ENCODE measurements around the gene PAAF1. TPM values are rescaled to one million over a fixed set of nuclear protein-coding genes. Genes with fewer than 3 reads are reported as not detected.
"Not testable (repeated sequence)": the region's sequence is repeated elsewhere in the genome, so short reads cannot be mapped to it uniquely, and the experiment has no call there.

Gene PAAF1
- total RNA-seq, result 19.5 TPM

DNA sequence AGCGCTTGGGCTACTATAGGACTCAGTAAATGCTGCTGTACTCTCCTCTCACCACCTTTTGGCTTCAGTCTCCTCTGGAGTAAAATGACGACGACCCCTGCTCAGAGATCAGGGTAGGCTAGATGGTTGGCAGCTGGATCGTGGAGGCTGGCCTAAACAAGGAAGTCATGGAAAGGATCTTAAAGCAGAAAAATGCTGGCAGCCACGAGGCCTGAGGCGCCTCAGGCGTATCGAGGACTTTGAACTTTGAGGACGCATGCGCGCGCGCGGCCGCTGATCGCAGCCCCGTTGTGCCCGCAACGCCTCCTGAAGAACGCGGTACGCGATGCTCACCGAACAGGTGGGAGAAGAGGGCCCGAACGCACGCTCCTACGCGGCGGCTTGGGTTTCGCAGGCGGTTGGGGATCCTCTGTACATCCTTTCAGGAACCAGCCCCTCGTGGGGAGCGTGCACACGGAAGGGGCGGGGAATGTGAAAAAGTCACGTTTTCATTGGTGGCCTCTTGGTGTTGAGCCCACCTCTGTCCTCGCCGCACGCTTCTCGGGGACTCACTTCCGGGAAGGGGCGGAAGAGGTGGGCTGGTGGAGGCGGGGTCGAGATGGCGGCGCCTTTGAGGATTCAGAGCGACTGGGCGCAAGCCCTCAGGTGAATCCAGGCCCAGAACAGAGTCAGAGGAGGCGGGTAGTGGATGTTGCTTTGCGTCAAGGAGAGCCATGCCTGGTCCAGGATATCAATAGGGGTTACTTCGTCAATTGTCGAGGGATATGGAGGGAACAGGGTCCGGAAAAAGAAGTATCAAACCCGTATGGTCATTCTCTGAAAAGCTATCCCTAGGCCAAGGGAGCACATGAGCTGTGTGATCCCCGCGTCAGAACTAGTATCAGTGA is at the start of gene PAAF1, which contains the start of gene COA4:
Gene PAAF1, plus strand, starts transcription at position 576 of the 887 bp plus-strand sequence. Its CDS starts 23 bp downstream, at position 599.
Gene COA4, minus strand, starts transcription at position 423 of the 887 bp plus-strand sequence. CDS start 3,468 bp downstream, outside the sequence.
- peak; percentile 94 for DNase-seq (ENCODE audit: low spot score)

- no peak for DNase-seq (ENCODE audit: low spot score)
These were observed 46.5 kb upstream of the PAAF1 start for GRCh38 chr11:73830261-73830660.

DNA sequence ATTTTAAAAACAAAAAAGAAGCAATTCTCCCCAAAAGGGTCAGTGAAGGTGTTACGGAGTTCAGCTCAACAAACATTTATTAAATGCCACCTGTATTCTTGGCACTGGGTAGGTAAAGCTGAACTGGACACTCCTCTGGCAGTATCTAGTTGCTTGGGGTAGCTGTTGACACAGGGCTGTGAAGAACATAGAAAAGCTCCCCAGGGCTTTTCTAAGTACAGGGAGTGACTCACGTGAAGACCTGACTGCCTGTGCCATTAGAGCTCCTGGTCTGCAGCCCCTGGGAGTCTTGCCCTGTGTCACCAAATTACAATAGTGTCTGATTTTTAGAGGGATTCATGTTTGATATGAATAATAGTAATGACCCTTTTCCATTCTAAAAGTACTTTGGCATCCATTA is 43.7 kb upstream of the PAAF1 start:
- no peak for DNase-seq (ENCODE audit: low spot score)

GRCh38 chr11:73838443-73839122 is 38.2 kb upstream of the PAAF1 start:
- DNase-seq (ENCODE audit: low spot score), result no peak

DNA sequence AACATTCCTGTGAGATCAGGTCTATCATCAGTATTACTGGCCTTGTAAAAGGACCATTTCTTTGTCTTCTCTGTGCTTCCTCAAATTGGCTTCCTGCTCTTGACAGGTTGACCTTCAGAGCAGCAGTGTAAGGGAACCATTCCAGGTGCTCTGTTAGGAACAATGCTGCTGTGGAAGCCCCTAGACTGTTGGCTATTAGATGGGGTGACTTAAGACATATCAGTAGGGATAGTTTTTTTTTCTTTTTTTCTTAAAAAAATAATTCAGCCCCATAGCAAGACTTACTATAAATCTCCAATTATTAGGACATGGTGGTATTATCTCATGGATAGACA is 37.7 kb upstream of the PAAF1 start:
- no peak for DNase-seq (ENCODE audit: low spot score)

DNA sequence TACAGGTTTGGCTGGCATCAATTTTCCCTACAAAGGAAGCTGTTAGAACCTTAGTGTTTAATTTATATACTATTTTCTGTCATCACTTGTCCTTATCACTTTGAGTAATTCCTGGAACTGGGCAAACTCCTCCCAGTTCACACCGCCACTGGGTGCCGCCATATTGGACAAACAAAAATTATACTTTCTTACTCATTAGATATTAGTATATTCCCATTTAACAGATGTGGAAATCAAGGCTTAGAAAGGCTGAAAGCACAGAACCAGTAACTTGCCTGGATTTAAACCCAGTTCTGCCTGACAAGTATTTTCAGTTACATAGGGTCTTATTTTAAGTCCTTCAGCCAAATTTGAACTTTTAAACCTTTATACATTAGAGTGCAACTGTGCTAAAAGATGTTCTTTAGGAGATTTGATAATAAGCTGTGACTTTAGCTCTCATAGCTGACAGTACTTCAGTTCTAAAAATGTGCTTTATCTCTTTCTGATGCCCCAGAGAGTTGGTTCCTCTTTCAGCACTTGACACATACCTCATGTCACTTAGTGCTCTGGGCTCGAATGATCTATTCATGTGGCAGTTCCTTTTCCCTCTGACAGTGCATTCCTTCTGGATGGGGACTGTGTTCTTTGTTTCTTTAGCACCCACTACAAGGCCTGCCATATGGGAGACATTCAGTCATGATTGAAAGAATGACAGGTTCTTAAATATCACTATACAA is 25.6 kb upstream of the PAAF1 start:
- no peak for DNase-seq (ENCODE audit: low spot score)

- no peak for DNase-seq (ENCODE audit: low spot score)
These were observed 24.8 kb upstream of the PAAF1 start for GRCh38 chr11:73852049-73852448.

GRCh38 chr11:73854680-73855079 is 22.1 kb upstream of the PAAF1 start:
- no peak for DNase-seq (ENCODE audit: low spot score)

GRCh38 chr11:73856031-73856567 is 20.7 kb upstream of the PAAF1 start:
- no peak for DNase-seq (ENCODE audit: low spot score)

GRCh38 chr11:73859671-73860070 is 17.1 kb upstream of the PAAF1 start:
- no peak for DNase-seq (ENCODE audit: low spot score)

- DNase-seq (ENCODE audit: low spot score), result no peak
These were observed 16.6 kb upstream of the PAAF1 start for GRCh38 chr11:73860202-73860601.

- no peak for DNase-seq (ENCODE audit: low spot score)
These were observed 13.8 kb upstream of the PAAF1 start for GRCh38 chr11:73862986-73863385.

DNA sequence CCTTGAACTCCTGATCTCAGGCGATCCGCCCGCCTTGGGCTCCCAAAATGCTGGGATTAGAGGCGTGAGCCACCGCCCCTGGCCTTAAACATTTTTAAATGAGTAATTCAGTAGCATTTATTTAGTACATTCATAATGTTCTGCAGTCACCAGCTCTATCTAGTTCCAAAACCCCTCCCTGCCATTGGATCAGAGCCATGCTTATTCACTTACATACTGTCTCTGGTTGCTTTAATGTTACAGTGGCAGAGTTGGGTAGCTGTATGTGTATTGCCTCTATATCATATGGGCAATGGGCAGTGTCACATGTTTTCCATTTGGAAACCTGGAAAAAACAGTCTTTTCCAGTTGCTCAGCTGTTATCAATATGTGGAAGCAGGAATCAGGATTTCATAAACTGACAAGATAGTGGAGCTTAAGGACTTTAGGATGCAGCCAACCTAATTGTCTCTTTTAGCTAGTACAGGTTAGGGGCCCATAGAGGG is 10.7 kb upstream of the PAAF1 start:
- DNase-seq (ENCODE audit: low spot score), result no peak

GRCh38 chr11:73866586-73866996 is 10.2 kb upstream of the PAAF1 start:
- no peak for DNase-seq (ENCODE audit: low spot score)

GRCh38 chr11:73869332-73869949 is 7.4 kb upstream of the PAAF1 start:
- DNase-seq (ENCODE audit: low spot score), result peak; percentile 42

DNA sequence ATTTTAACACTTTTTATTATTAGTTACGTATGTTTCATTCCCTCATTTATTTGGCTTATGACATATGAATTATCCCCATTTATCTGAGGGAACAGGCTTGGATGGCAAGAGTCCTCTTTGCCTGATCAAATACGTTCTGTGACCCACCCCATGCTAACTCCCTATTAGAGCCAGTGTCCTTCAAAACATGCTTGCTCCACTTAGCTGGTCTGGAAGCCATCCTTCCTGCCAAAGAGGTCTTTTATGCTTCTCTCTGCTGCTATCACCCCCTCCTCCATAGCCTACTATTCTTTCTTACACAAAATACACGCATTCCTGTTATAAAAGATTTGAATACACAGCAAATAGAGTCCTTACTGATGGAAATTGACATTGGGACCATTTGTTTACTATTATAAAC is 6.5 kb upstream of the PAAF1 start:
- no peak for DNase-seq (ENCODE audit: low spot score)

GRCh38 chr11:73872749-73873357 is 3.9 kb upstream of the PAAF1 start:
- no peak for DNase-seq (ENCODE audit: low spot score)

GRCh38 chr11:73875380-73875779 is 1.4 kb upstream of the PAAF1 start:
- DNase-seq (ENCODE audit: low spot score), result no peak

GRCh38 chr11:73875840-73876239 is 959 bp upstream of the PAAF1 start:
- DNase-seq (ENCODE audit: low spot score), result no peak

- DNase-seq (ENCODE audit: low spot score), result no peak
These were observed 2.0 kb downstream of the PAAF1 start for GRCh38 chr11:73878771-73879170.

GRCh38 chr11:73880449-73880848 is 3.6 kb downstream of the PAAF1 start:
- not testable (repeated sequence) for DNase-seq (ENCODE audit: low spot score)

Measured in mucosa of gallbladder (tissue), 1 donor.